IMR-90 (cell line): ENCODE data around the gene HSF2BP. TPM values are rescaled to one million over a fixed set of nuclear protein-coding genes. Genes with fewer than 3 reads are reported as not detected.

Source experiments
- ATAC-seq: fragments of 200-7000 bp; cut with Tn5 transposase; 2 replicates; pipeline ENCODE4 v1.9.1; 2020; ENCODE audit warnings: low read depth, mild to moderate bottlenecking, moderate library complexity
- BruUV-seq: library from RNA; stranded (reverse); fragments of 400-500 nt; replicated peaks from 2 replicates; lab custom pipeline; 2021; lab: Mats Ljungman, UMichigan
- CTCF ChIA-PET: fragments of 300-600 bp; formaldehyde crosslinking; extraction: SDS; loops from one replicate; lab custom pipeline; 2021; ENCODE audit warnings: antibody characterized with exemption; lab: Yijun Ruan, JAX
- POLR2A ChIA-PET: fragments of 300-600 bp; sonication (Branson Sonifier 250); formaldehyde crosslinking; loops from one replicate; lab custom pipeline; 2022; ENCODE audit warnings: antibody characterized with exemption; ENCODE audit not compliant: unreplicated experiment; lab: Charles Lee
- DNase-seq: peaks from one replicate; pipeline ENCODE4 v3.0.0; 2013
- H2AFZ ChIP-seq: replicated peaks from 2 replicates; pipeline ENCODE3; 2013; ENCODE audit warnings: low read length, mild to moderate bottlenecking; ENCODE audit not compliant: poor library complexity
- H2AK5ac ChIP-seq: 2 replicates; pipeline ENCODE4 v1.6.1; 2013; ENCODE audit warnings: low read depth, low read length, inconsistent platforms
- H2AK9ac ChIP-seq: replicated peaks from 2 replicates; pipeline ENCODE3; 2013; ENCODE audit warnings: mild to moderate bottlenecking, low read depth, low read length, moderate library complexity; ENCODE audit not compliant: poor library complexity
- H2BK120ac ChIP-seq: 2 replicates; pipeline ENCODE4 v1.6.1; 2013; ENCODE audit warnings: low read depth, low read length, inconsistent platforms
- H2BK15ac ChIP-seq: 3 replicates; pipeline ENCODE4 v1.6.1; 2013; ENCODE audit warnings: low read depth, low read length, inconsistent platforms
- H2BK20ac ChIP-seq: 2 replicates; pipeline ENCODE4 v1.6.1; 2013; ENCODE audit warnings: low read depth, mild to moderate bottlenecking, inconsistent platforms, low read length, moderate library complexity
- H2BK5ac ChIP-seq: 2 replicates; pipeline ENCODE4 v1.6.1; 2013; ENCODE audit warnings: mild to moderate bottlenecking, low read depth, low read length, inconsistent platforms; ENCODE audit not compliant: poor library complexity, severe bottlenecking
- H3K14ac ChIP-seq: replicated peaks from 2 replicates; pipeline ENCODE4 v1.6.1; 2013; ENCODE audit warnings: low read depth, low read length, inconsistent platforms
- H3K18ac ChIP-seq: 2 replicates; pipeline ENCODE4 v1.6.1; 2013; ENCODE audit warnings: low read depth, low read length, control low read depth
- H3K23ac ChIP-seq: 2 replicates; pipeline ENCODE4 v1.6.1; 2013; ENCODE audit warnings: low read depth, low read length, inconsistent platforms
- H3K27ac ChIP-seq: 2 replicates; pipeline ENCODE4 v1.5.1; 2013; ENCODE audit warnings: mild to moderate bottlenecking, control low read depth, low read length; ENCODE audit not compliant: insufficient read depth
- H3K27me3 ChIP-seq: 2 replicates; pipeline ENCODE4 v1.6.1; 2013; ENCODE audit warnings: low read length; ENCODE audit not compliant: control insufficient read depth, insufficient read depth
- H3K36me3 ChIP-seq: 2 replicates; pipeline ENCODE4 v1.6.1; 2013; ENCODE audit warnings: low read length, mixed read lengths; ENCODE audit not compliant: control insufficient read depth, insufficient read depth
- H3K4ac ChIP-seq: 2 replicates; pipeline ENCODE4 v1.6.1; 2013; ENCODE audit warnings: low read depth, low read length, inconsistent platforms
- H3K4me1 ChIP-seq: 2 replicates; pipeline ENCODE4 v1.6.1; 2013; ENCODE audit warnings: low read length, mixed read lengths; ENCODE audit not compliant: control insufficient read depth, insufficient read depth
- H3K4me2 ChIP-seq: 2 replicates; pipeline ENCODE4 v1.6.1; 2013; ENCODE audit warnings: low read depth, mild to moderate bottlenecking, control low read depth, low read length, moderate library complexity
- H3K4me3 ChIP-seq: 2 replicates; pipeline ENCODE4 v1.5.1; 2013; ENCODE audit warnings: low read depth, mild to moderate bottlenecking, control low read depth, low read length, moderate library complexity; ENCODE audit not compliant: insufficient read depth
- H3K56ac ChIP-seq: 2 replicates; pipeline ENCODE4 v1.6.1; 2013; ENCODE audit warnings: low read length, inconsistent platforms; ENCODE audit not compliant: insufficient read depth; ENCODE audit errors: extremely low read depth
- H3K79me1 ChIP-seq, 2 experiments: 2 replicates each; pipeline ENCODE4 v1.6.1; 2013; ENCODE audit warnings: low read length in 2 of 2, inconsistent platforms in 1 of 2, low read depth in 1 of 2
- H3K9ac ChIP-seq: 2 replicates; pipeline ENCODE4 v1.6.1; 2013; ENCODE audit warnings: low read depth, low read length, control low read depth
- H3K9me1 ChIP-seq: 2 replicates; pipeline ENCODE4 v1.6.1; 2013; ENCODE audit warnings: low read length, inconsistent platforms; ENCODE audit not compliant: insufficient read depth
- H3K9me3 ChIP-seq: 2 replicates; pipeline ENCODE4 v1.6.1; 2013; ENCODE audit warnings: low read length; ENCODE audit not compliant: control insufficient read depth, insufficient read depth
- H4K20me1 ChIP-seq: 2 replicates; pipeline ENCODE4 v1.6.1; 2013; ENCODE audit warnings: low read length, inconsistent platforms; ENCODE audit not compliant: insufficient read depth
- H4K5ac ChIP-seq: 2 replicates; pipeline ENCODE4 v1.6.1; 2013; ENCODE audit warnings: mild to moderate bottlenecking, low read depth, low read length, control low read depth
- H4K8ac ChIP-seq, 2 experiments: 2 replicates each; pipeline ENCODE4 v1.6.1; 2013; ENCODE audit warnings: low read depth in 2 of 2, low read length in 2 of 2, control low read depth in 1 of 2, inconsistent platforms in 1 of 2
- H4K91ac ChIP-seq: 2 replicates; pipeline ENCODE4 v1.6.1; 2013; ENCODE audit warnings: low read depth, low read length, inconsistent platforms; ENCODE audit not compliant: insufficient read depth
- BHLHE40 ChIP-seq: fragments of 150-350 bp; IDR thresholded peaks from 2 replicates; pipeline ENCODE4 v1.6.1; 2016; ENCODE audit warnings: mild to moderate bottlenecking, low read depth, low read length
- MAFK ChIP-seq: IDR thresholded peaks from 2 replicates; pipeline ENCODE4 v1.6.1; 2012; ENCODE audit warnings: low read depth, low read length, improper control_type of control experiment
- NFE2L2 ChIP-seq: fragments of 150-350 bp; IDR thresholded peaks from 2 replicates; pipeline ENCODE4 v1.6.1; 2016; ENCODE audit warnings: low read depth, mild to moderate bottlenecking, low read length
- WGBS, 2 experiments: methylation state at CpG; one replicate each; pipeline versions ENCODE4 v1.1.5 to v1.1.7; 2013; ENCODE audit warnings: missing lambda C conversion rate in 2 of 2; ENCODE audit not compliant: insufficient read length in 1 of 2; ENCODE audit errors: extremely low coverage in 2 of 2; 5-methylcytosine and 5-hydroxymethylcytosine counted together
- dilution Hi-C: fragments of 300-500 bp; cut with HindIII; formaldehyde crosslinking; loops from one replicate; pipeline ENCODE4 v1.14.3; 2018; ENCODE audit warnings: low sequenced_read_pairs; ENCODE audit not compliant: unreplicated experiment
- in situ Hi-C: fragments of 300-500 bp; cut with MboI; formaldehyde crosslinking; loops from 3 replicates; pipeline ENCODE4 v1.14.3; 2019; ENCODE audit warnings: low sequenced_read_pairs, inconsistent platforms, mixed read lengths
- intact Hi-C: fragments of 100-400 bp; cut with micrococcal nuclease; formaldehyde crosslinking; loops from 2 replicates; pipeline ENCODE4 v1.10.0; 2022
- polyA plus RNA-seq, 3 experiments: library from polyadenylated mRNA; depleted of rRNA; stranded (reverse); fragments of >200 nt; gene quantifications; 2 replicates each; pipeline ENCODE4 v1.2.3, GENCODE V29; 2012; ENCODE audit warnings: low replicate concordance in 1 of 3
- total RNA-seq: library from RNA; depleted of rRNA; stranded (reverse); fragments of >200 nt; gene quantifications from 2 replicates; pipeline ENCODE4 v1.2.3, GENCODE V29; 2012

Gene HSF2BP
- total and polyA plus RNA-seq, 2 of the 4 experiments (the other 2 are of a cell fraction): 0.87 to 0.90 TPM

- Histone ChIP-seq H4K8ac (no peak overlapping the region), H3K4ac (no peak overlapping the region), H2AFZ (no peak overlapping the region), H3K27ac (no peak overlapping the region), H3K9ac (no peak overlapping the region), H3K36me3 (peaks cover 21% of the 10 kb centered on the region), H3K56ac (no peak overlapping the region), H4K5ac (no peak overlapping the region), H3K23ac (no peak overlapping the region), H3K14ac (no peak overlapping the region), H3K79me1 (peaks cover 55 to 70% of the 10 kb centered on the region in 2 experiments), H3K18ac (no peak overlapping the region), H4K20me1 (peaks cover 34% of the 10 kb centered on the region), H2BK20ac (no peak overlapping the region), H3K4me1 (no peaks in the 10 kb centered on the region), H3K4me3 (no peak overlapping the region), H2AK9ac (no peak overlapping the region), H3K9me3 (no peaks in the 10 kb centered on the region), H3K9me1 (peaks cover 15% of the 10 kb centered on the region), H2BK15ac (no peak overlapping the region), H3K27me3 (no peaks in the 10 kb centered on the region), H2BK5ac (no peak overlapping the region), H4K91ac (no peak overlapping the region), H2BK120ac (no peak overlapping the region), H2AK5ac (no peak overlapping the region), H3K4me2 (no peak overlapping the region)
- DNase-seq (no peak), ATAC-seq (no peak)
- intact Hi-C loops: loop anchor here (10.0 kb wide), 1 partner anchor 59 kb away; no protein-coding TSS in a partner anchor
- POLR2A ChIA-PET: no interaction called here
- CTCF ChIA-PET: no interaction called here
- TF ChIP-seq NFE2L2: no peak
- TF ChIP-seq MAFK: no peak
- TF ChIP-seq BHLHE40: no peak
- dilution Hi-C loops: no loop called here
- 100% methylated on average over 1 of the region's 4 CpGs; no CpG with 5 or more reads in 1 of the 2 experiments for WGBS, 2 experiments
- in situ Hi-C loops: no loop called here
- BruUV-seq: no TSS peak
Measured at GRCh38 chr21:43665879-43666278, 6.6 kb upstream of the HSF2BP start.
